ENCODE measurements around the gene NPAS2. TPM values are rescaled to one million over a fixed set of nuclear protein-coding genes. Genes with fewer than 3 reads are reported as not detected.
A peak's percentile ranks its signal among the peaks of the same experiment; 100 is the strongest.

The NPAS2 gene
- total RNA-seq, 8 experiments from 2014 or later: 1.6 to 35.0 (median 6.4) TPM

GRCh38 chr2:100984892-100985307 lies 165.0 kb downstream of the NPAS2 start:
- in situ Hi-C loops (cut with MboI; ENCODE audit: low pct_unique_long_range_greater_than_20kb in 2 of 9, low sequenced_read_pairs in 9 of 9, unreplicated experiment in 9 of 9): loop anchor here in 6 of 9 experiments (10.0 to 25.0 kb wide), 3 partner anchors 248 to 373 kb away; no protein-coding TSS in a partner anchor
- Histone ChIP-seq H3K4me1 (replicated peaks in 1 of 2) (peaks cover 6 to 15% of the 10 kb centered on the region in 2 donors), H3K27ac (no peak overlapping the region), H3K4me3 (no peak overlapping the region)
- 7 to 100% (median 49%) methylated on average over 1 to 7 of the region's 7 CpGs for WGBS, 10 experiments
- peak; percentile 71 to 91 (median 74) for ATAC-seq (replicated peaks in 6 of 8)

- in situ Hi-C loops (cut with MboI; ENCODE audit: low pct_unique_long_range_greater_than_20kb in 2 of 9, low sequenced_read_pairs in 9 of 9, unreplicated experiment in 9 of 9): loop anchor here in 6 of 9 experiments (10.0 to 25.0 kb wide), 3 partner anchors 249 to 374 kb away; no protein-coding TSS in a partner anchor
Observed at GRCh38 chr2:100986157-100986556, 166.2 kb downstream of the NPAS2 start.

GRCh38 chr2:100987536-100987935 lies 167.6 kb downstream of the NPAS2 start:
- in situ Hi-C loops (cut with MboI; ENCODE audit: low pct_unique_long_range_greater_than_20kb in 2 of 9, low sequenced_read_pairs in 9 of 9, unreplicated experiment in 9 of 9): loop anchor here in 6 of 9 experiments (10.0 to 25.0 kb wide), 3 partner anchors 250 to 375 kb away; no protein-coding TSS in a partner anchor
- no peaks in the 10 kb centered on the region for H3K4me1 ChIP-seq (replicated peaks in 1 of 2)
- no peak overlapping the region for H3K27ac ChIP-seq
- no peak for ATAC-seq (replicated peaks in 6 of 8)
- H3K4me3 ChIP-seq: no peak overlapping the region
- 0 to 80% (median 79%) methylated on average over 1 to 3 of the region's 3 CpGs; no CpG with 5 or more reads in 4 of the 10 experiments for WGBS, 10 experiments

More at GRCh38 chr2:100986157-100986556, 166.2 kb downstream of the NPAS2 start:
- H3K4me3 ChIP-seq: no peak overlapping the region
- no peak overlapping the region for H3K27ac ChIP-seq
- WGBS, 10 experiments: 52 to 100% (median 79%) methylated on average over 1 to 8 of the region's 11 CpGs; no CpG with 5 or more reads in 4 of the 10 experiments
- H3K4me1 ChIP-seq (replicated peaks in 1 of 2): peaks cover 3 to 11% of the 10 kb centered on the region in 2 donors
- no peak for ATAC-seq (replicated peaks in 6 of 8)

- Histone ChIP-seq H3K4me3 (no peak overlapping the region), H3K27ac (no peak overlapping the region), H3K4me1 (replicated peaks in 1 of 2) (no peaks in the 10 kb centered on the region)
- 71 to 100% (median 92%) methylated on average over 1 to 3 of the region's 4 CpGs; no CpG with 5 or more reads in 7 of the 10 experiments for WGBS, 10 experiments
- in situ Hi-C loops (cut with MboI; ENCODE audit: low pct_unique_long_range_greater_than_20kb in 2 of 9, low sequenced_read_pairs in 9 of 9, unreplicated experiment in 9 of 9): loop anchor here in 6 of 9 experiments (10.0 to 25.0 kb wide), 3 partner anchors 251 to 376 kb away; no protein-coding TSS in a partner anchor
- no peak for ATAC-seq (replicated peaks in 6 of 8)
Observed at GRCh38 chr2:100987974-100988373, 168.0 kb downstream of the NPAS2 start.

- H3K4me1 ChIP-seq (replicated peaks in 1 of 2): no peaks in the 10 kb centered on the region
- H3K27ac ChIP-seq: no peak overlapping the region
- ATAC-seq (replicated peaks in 6 of 8): no peak
- 0 to 86% (median 56%) methylated on average over 1 to 3 of the region's 8 CpGs; no CpG with 5 or more reads in 4 of the 10 experiments for WGBS, 10 experiments
- in situ Hi-C loops (cut with MboI; ENCODE audit: low pct_unique_long_range_greater_than_20kb in 2 of 9, low sequenced_read_pairs in 9 of 9, unreplicated experiment in 9 of 9): loop anchor here in 6 of 9 experiments (10.0 to 25.0 kb wide), 3 partner anchors 252 to 377 kb away; no protein-coding TSS in a partner anchor
- no peak overlapping the region for H3K4me3 ChIP-seq
Observed at GRCh38 chr2:100988630-100989417, 168.9 kb downstream of the NPAS2 start.

- no peak overlapping the region for H3K4me3 ChIP-seq
- no peak for ATAC-seq (replicated peaks in 6 of 8)
- no peak overlapping the region for H3K27ac ChIP-seq
- H3K4me1 ChIP-seq (replicated peaks in 1 of 2): no peaks in the 10 kb centered on the region
- in situ Hi-C loops (cut with MboI; ENCODE audit: low pct_unique_long_range_greater_than_20kb in 2 of 9, low sequenced_read_pairs in 9 of 9, unreplicated experiment in 9 of 9): loop anchor here (10.0 to 25.0 kb wide), 4 partner anchors 252 to 385 kb away; no protein-coding TSS in a partner anchor
- WGBS, 10 experiments: 66 to 100% (median 94%) methylated on average over 1 to 3 of the region's 3 CpGs; no CpG with 5 or more reads in 2 of the 10 experiments
Observed at GRCh38 chr2:100989666-100990065, 169.7 kb downstream of the NPAS2 start.

GRCh38 chr2:100990166-100990565 lies 170.2 kb downstream of the NPAS2 start:
- WGBS, 10 experiments: 60 to 100% (median 88%) methylated on average over 1 to 6 of the region's 9 CpGs; no CpG with 5 or more reads in 4 of the 10 experiments
- H3K4me3 ChIP-seq: no peak overlapping the region
- in situ Hi-C loops (cut with MboI; ENCODE audit: low pct_unique_long_range_greater_than_20kb in 2 of 9, low sequenced_read_pairs in 9 of 9, unreplicated experiment in 9 of 9): loop anchor here in 8 of 9 experiments (10.0 to 25.0 kb wide), 4 partner anchors 253 to 385 kb away; no protein-coding TSS in a partner anchor
- H3K4me1 ChIP-seq (replicated peaks in 1 of 2): no peaks in the 10 kb centered on the region
- no peak for ATAC-seq (replicated peaks in 6 of 8)
- H3K27ac ChIP-seq: no peak overlapping the region

GRCh38 chr2:100990650-100991403 lies 170.9 kb downstream of the NPAS2 start:
- Histone ChIP-seq H3K27ac (no peak overlapping the region), H3K4me3 (no peak overlapping the region), H3K4me1 (replicated peaks in 1 of 2) (no peaks in the 10 kb centered on the region)
- in situ Hi-C loops (cut with MboI; ENCODE audit: low pct_unique_long_range_greater_than_20kb in 2 of 9, low sequenced_read_pairs in 9 of 9, unreplicated experiment in 9 of 9): loop anchor here in 8 of 9 experiments (10.0 to 25.0 kb wide), 4 partner anchors 254 to 386 kb away; no protein-coding TSS in a partner anchor
- WGBS, 10 experiments: 70 to 100% (median 93%) methylated on average over 1 to 12 of the region's 24 CpGs; no CpG with 5 or more reads in 3 of the 10 experiments
- no peak for ATAC-seq (replicated peaks in 6 of 8)

- no peak overlapping the region for H3K27ac ChIP-seq
- H3K4me1 ChIP-seq (replicated peaks in 1 of 2): no peaks in the 10 kb centered on the region
- ATAC-seq (replicated peaks in 6 of 8): no peak
- WGBS, 10 experiments: 56 to 100% (median 92%) methylated on average over 1 to 2 of the region's 5 CpGs; no CpG with 5 or more reads in 3 of the 10 experiments
- H3K4me3 ChIP-seq: no peak overlapping the region
- in situ Hi-C loops (cut with MboI; ENCODE audit: low pct_unique_long_range_greater_than_20kb in 2 of 9, low sequenced_read_pairs in 9 of 9, unreplicated experiment in 9 of 9): loop anchor here in 8 of 9 experiments (10.0 to 25.0 kb wide), 4 partner anchors 254 to 387 kb away; no protein-coding TSS in a partner anchor
Observed at GRCh38 chr2:100991404-100991773, 171.4 kb downstream of the NPAS2 start.

- in situ Hi-C loops (cut with MboI; ENCODE audit: low pct_unique_long_range_greater_than_20kb in 2 of 9, low sequenced_read_pairs in 9 of 9, unreplicated experiment in 9 of 9): loop anchor here in 8 of 9 experiments (10.0 to 25.0 kb wide), 4 partner anchors 255 to 387 kb away; no protein-coding TSS in a partner anchor
- no peak for ATAC-seq (replicated peaks in 6 of 8)
- 67 to 100% (median 87%) methylated on average over 2 to 5 of the region's 6 CpGs; no CpG with 5 or more reads in 6 of the 10 experiments for WGBS, 10 experiments
Observed at GRCh38 chr2:100992262-100992661, 172.3 kb downstream of the NPAS2 start.

GRCh38 chr2:100993294-100993693 lies 173.4 kb downstream of the NPAS2 start:
- Histone ChIP-seq H3K27ac (no peak overlapping the region), H3K4me3 (no peak overlapping the region), H3K4me1 (replicated peaks in 1 of 2) (no peaks in the 10 kb centered on the region)
- in situ Hi-C loops (cut with MboI; ENCODE audit: low pct_unique_long_range_greater_than_20kb in 2 of 9, low sequenced_read_pairs in 9 of 9, unreplicated experiment in 9 of 9): loop anchor here in 8 of 9 experiments (10.0 to 25.0 kb wide), 4 partner anchors 256 to 388 kb away; no protein-coding TSS in a partner anchor
- no peak for ATAC-seq (replicated peaks in 6 of 8)
- WGBS, 10 experiments: 50 to 100% (median 89%) methylated on average over 2 to 11 of the region's 17 CpGs; no CpG with 5 or more reads in 4 of the 10 experiments

More at GRCh38 chr2:100992262-100992661, 172.3 kb downstream of the NPAS2 start:
- Histone ChIP-seq H3K4me3 (no peak overlapping the region), H3K27ac (no peak overlapping the region), H3K4me1 (replicated peaks in 1 of 2) (no peaks in the 10 kb centered on the region)
